ENCODE results near the gene HSD17B12. TPM values are rescaled to one million over a fixed set of nuclear protein-coding genes. Genes with fewer than 3 reads are reported as not detected.
A peak's percentile ranks its signal among the peaks of the same experiment; 100 is the strongest.

The HSD17B12 gene
- total RNA-seq (2021) (83.3 and 112 TPM in 2 replicates), Bru-seq, nascent RNA (percentile 91 among the genes with signal in this experiment), BruChase-seq, experiment 1, labeled RNA remaining after a 2-hour chase (percentile 85 among the genes with signal in this experiment), BruChase-seq, experiment 2, labeled RNA remaining after a 6-hour chase (percentile 93 among the genes with signal in this experiment)
- long read RNA-seq, transcript HSD17B12-201 (11 exons, 2,571 nt) = major isoform, 214 of 252 reads
- long read RNA-seq, partial matches to known transcripts = 3 of 252 reads
- long read RNA-seq, other reads (novel, unspliced or antisense) = 33 of 252 reads

DNA sequence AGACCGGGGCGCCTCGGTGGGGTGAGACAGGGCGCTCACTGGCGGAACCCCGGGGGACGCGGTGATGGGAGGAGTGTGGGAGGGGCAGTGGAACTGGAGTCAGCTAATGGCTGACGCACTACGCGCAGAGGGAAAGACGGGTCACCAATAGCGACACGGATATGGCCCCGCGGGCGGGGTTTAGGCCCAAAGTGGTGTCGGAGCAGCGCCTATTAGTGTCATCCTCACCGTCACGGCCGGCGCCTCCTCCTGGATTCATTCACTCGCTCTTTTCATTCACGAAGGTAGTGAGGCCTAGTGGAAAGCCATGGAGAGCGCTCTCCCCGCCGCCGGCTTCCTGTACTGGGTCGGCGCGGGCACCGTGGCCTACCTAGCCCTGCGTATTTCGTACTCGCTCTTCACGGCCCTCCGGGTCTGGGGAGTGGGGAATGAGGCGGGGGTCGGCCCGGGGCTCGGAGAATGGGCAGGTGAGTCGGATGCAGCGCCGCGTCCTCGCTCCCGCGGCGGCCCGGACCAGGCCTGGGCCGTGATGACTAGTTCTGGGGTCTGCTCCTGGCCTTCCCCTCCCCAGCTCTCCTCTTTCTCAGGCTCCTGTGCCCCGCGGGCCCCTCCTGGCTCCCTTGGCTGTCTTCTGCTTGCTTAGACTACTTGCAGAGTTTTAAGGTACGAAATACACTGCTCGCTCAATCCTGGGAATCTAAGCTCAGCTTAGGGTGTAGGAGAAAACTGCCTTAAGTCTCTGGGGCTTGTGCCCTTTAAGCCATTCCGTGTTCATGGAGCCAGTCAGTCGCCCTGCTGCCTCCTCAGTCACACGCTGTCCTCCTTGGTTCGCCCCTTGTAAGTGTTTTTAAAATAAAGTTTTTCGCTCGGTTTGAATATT, at the start of gene HSD17B12:
TSS of gene HSD17B12 (plus strand) at position 218 of the 880 bp plus-strand sequence. CDS start at position 308, 90 bp downstream.
- H3K36me3 ChIP-seq (ENCODE audit: low read depth) = peaks cover 27% of the 10 kb centered on the region
- H4K20me1 ChIP-seq (ENCODE audit: insufficient read depth) = peaks cover 4% of the 10 kb centered on the region; the same call in 1 of the 2 replicates
- DNase-seq = peak; percentile 99
- no peaks in the 10 kb centered on the region for H3K9me3 ChIP-seq (ENCODE audit: insufficient read depth, low read depth)
- peak within 1 kb of the TSS; percentile 90 for H3K4me2 ChIP-seq
- H3K4me3 ChIP-seq = peak within 1 kb of the TSS; percentile 90
- H3K27me3 ChIP-seq (ENCODE audit: insufficient read depth, low read depth) = no peaks in the 10 kb centered on the region
- peaks cover 5% of the 10 kb centered on the region; the same call in 1 of the 2 replicates for H3F3A ChIP-seq (ENCODE audit: insufficient read depth, low read depth)
- peak within 1 kb of the TSS; percentile 86 for H2AFZ ChIP-seq
- no peak for TF ChIP-seq EZH2 (IDR thresholded peaks at IDR 0.05; ENCODE audit: low read depth)
- TF ChIP-seq, protein P1, sequence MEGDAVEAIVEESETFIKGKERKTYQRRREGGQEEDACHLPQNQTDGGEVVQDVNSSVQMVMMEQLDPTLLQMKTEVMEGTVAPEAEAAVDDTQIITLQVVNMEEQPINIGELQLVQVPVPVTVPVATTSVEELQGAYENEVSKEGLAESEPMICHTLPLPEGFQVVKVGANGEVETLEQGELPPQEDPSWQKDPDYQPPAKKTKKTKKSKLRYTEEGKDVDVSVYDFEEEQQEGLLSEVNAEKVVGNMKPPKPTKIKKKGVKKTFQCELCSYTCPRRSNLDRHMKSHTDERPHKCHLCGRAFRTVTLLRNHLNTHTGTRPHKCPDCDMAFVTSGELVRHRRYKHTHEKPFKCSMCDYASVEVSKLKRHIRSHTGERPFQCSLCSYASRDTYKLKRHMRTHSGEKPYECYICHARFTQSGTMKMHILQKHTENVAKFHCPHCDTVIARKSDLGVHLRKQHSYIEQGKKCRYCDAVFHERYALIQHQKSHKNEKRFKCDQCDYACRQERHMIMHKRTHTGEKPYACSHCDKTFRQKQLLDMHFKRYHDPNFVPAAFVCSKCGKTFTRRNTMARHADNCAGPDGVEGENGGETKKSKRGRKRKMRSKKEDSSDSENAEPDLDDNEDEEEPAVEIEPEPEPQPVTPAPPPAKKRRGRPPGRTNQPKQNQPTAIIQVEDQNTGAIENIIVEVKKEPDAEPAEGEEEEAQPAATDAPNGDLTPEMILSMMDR (conservative IDR thresholded peaks at IDR 0.05) = no peak
- POLR2A ChIA-PET (ENCODE audit: unreplicated experiment) = interaction anchor here (0.5 to 0.7 kb wide), 3 partner anchors 32 to 1737 kb away, joined by 3 to 4 read pairs (median 4); no protein-coding TSS in a partner anchor
- BruUV-seq (replicated peaks) = TSS peak; percentile 59
- H3K79me2 ChIP-seq (ENCODE audit: low read depth) = peaks cover 47% of the 10 kb centered on the region
- H3K9me2 ChIP-seq (ENCODE audit: insufficient read depth) = no peaks in the 10 kb centered on the region
- intact Hi-C loops (cut with micrococcal nuclease; ENCODE audit: unreplicated experiment) = loop anchor here (1.0 to 2.0 kb wide), 3 partner anchors 59 to 370 kb away; partner anchors contain the start of gene API5
- CTCF ChIA-PET = interaction anchor here (0.9 kb wide), 1 partner anchor 171 kb away, joined by 3 read pairs; no protein-coding TSS in a partner anchor
- H3K4me1 ChIP-seq (replicated peaks; ENCODE audit: insufficient read depth) = peaks cover 26% of the 10 kb centered on the region
- peak within 1 kb of the TSS; percentile 84 for H3K27ac ChIP-seq

DNA sequence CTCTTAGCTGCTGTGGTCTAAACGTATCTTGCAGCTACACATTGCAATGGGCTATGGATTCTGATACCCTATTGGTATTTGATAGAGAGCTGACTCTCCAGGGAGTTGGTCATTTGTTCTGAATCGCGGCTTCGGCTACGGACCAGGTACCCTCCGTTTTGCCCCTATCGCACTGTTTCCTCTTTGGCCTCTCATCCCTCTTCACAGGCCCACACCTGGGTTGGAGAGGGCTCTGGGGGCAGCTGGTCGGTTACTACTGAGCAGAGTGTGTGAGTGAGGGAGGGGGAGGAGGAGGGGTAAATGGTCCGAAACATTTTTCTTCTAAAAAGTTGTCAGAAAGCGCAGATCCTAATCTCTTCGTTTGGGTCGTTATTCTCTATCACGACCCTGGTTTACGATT, 48.8 kb upstream of the HSD17B12 start:
- no peak overlapping the region for H3K4me2 ChIP-seq
- no peaks in the 10 kb centered on the region; the same call in 1 of the 2 replicates for H3F3A ChIP-seq (ENCODE audit: insufficient read depth, low read depth)
- no peak for DNase-seq
- H2AFZ ChIP-seq = no peak overlapping the region
- intact Hi-C loops (cut with micrococcal nuclease; ENCODE audit: unreplicated experiment) = no loop called here
- no peaks in the 10 kb centered on the region for H3K4me1 ChIP-seq (replicated peaks; ENCODE audit: insufficient read depth)
- no peaks in the 10 kb centered on the region for H3K9me3 ChIP-seq (ENCODE audit: insufficient read depth, low read depth)
- BruUV-seq (replicated peaks) = no TSS peak
- TF ChIP-seq EZH2 (IDR thresholded peaks at IDR 0.05; ENCODE audit: low read depth) = no peak
- TF ChIP-seq, protein P1 (conservative IDR thresholded peaks at IDR 0.05) = no peak
- CTCF ChIA-PET = interaction anchor here (0.7 kb wide), 1 partner anchor 313 kb away, joined by 3 read pairs; no protein-coding TSS in a partner anchor
- no peak overlapping the region for H3K27ac ChIP-seq
- H3K9me2 ChIP-seq (ENCODE audit: insufficient read depth) = no peaks in the 10 kb centered on the region
- H4K20me1 ChIP-seq (ENCODE audit: insufficient read depth) = no peaks in the 10 kb centered on the region
- POLR2A ChIA-PET (ENCODE audit: unreplicated experiment) = no interaction called here
- H3K36me3 ChIP-seq (ENCODE audit: low read depth) = no peaks in the 10 kb centered on the region
- H3K4me3 ChIP-seq = no peak overlapping the region
- no peaks in the 10 kb centered on the region for H3K79me2 ChIP-seq (ENCODE audit: low read depth)
- 0 out of 2 replicates have a peak, but pooled peaks cover 3% of the 10 kb centered on the region for H3K27me3 ChIP-seq (ENCODE audit: insufficient read depth, low read depth)

DNA sequence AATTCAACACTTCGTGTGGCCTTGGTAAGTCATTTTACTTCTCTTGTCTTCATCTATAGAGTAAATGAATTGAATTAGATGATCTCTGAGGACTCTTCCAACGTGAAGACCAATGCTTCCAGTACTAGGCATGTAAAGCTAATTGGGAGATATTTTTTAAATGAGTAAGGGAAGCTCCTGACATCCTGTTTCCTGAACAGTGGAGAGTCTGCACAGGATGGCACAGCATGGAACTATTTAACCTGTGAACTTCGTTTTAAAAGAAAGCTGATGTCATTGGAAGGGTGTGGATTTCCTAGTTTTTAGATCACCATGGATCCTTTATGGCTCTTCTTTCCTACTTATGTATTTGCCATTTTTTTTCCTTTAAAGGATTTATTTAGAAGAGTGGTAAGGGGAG, 48.4 kb upstream of the HSD17B12 start:
- Histone ChIP-seq H3K4me2 (no peak overlapping the region), H3K4me1 (replicated peaks; ENCODE audit: insufficient read depth) (no peaks in the 10 kb centered on the region), H3K9me2 (ENCODE audit: insufficient read depth) (no peaks in the 10 kb centered on the region), H3K79me2 (ENCODE audit: low read depth) (no peaks in the 10 kb centered on the region), H3K27me3 (ENCODE audit: insufficient read depth, low read depth) (0 out of 2 replicates have a peak, but pooled peaks cover 3% of the 10 kb centered on the region), H3K9me3 (ENCODE audit: insufficient read depth, low read depth) (no peaks in the 10 kb centered on the region), H3K27ac (no peak overlapping the region), H2AFZ (no peak overlapping the region), H3K36me3 (ENCODE audit: low read depth) (no peaks in the 10 kb centered on the region), H3K4me3 (no peak overlapping the region), H3F3A (ENCODE audit: insufficient read depth, low read depth) (no peaks in the 10 kb centered on the region; the same call in 1 of the 2 replicates), H4K20me1 (ENCODE audit: insufficient read depth) (no peaks in the 10 kb centered on the region)
- POLR2A ChIA-PET (ENCODE audit: unreplicated experiment) = interaction anchor here (0.7 kb wide), 2 partner anchors 10 to 42 kb away, joined by 4 to 11 read pairs; no protein-coding TSS in a partner anchor
- intact Hi-C loops (cut with micrococcal nuclease; ENCODE audit: unreplicated experiment) = no loop called here
- BruUV-seq (replicated peaks) = no TSS peak
- no peak for DNase-seq
- TF ChIP-seq, protein P1 (conservative IDR thresholded peaks at IDR 0.05) = no peak
- TF ChIP-seq EZH2 (IDR thresholded peaks at IDR 0.05; ENCODE audit: low read depth) = no peak
- CTCF ChIA-PET = interaction anchor here (0.7 kb wide), 1 partner anchor 313 kb away, joined by 3 read pairs; no protein-coding TSS in a partner anchor

Measured in PC-9 (cell line).